ENCODE data around the gene ADAM11. TPM values are rescaled to one million over a fixed set of nuclear protein-coding genes. Genes with fewer than 3 reads are reported as not detected.

The ADAM11 gene
- total and polyA plus RNA-seq, 2 of the 13 experiments (the other 11 are each of a cell fraction or from before 2014, with no cell fraction given): 0.38 to 0.91 TPM

DNA sequence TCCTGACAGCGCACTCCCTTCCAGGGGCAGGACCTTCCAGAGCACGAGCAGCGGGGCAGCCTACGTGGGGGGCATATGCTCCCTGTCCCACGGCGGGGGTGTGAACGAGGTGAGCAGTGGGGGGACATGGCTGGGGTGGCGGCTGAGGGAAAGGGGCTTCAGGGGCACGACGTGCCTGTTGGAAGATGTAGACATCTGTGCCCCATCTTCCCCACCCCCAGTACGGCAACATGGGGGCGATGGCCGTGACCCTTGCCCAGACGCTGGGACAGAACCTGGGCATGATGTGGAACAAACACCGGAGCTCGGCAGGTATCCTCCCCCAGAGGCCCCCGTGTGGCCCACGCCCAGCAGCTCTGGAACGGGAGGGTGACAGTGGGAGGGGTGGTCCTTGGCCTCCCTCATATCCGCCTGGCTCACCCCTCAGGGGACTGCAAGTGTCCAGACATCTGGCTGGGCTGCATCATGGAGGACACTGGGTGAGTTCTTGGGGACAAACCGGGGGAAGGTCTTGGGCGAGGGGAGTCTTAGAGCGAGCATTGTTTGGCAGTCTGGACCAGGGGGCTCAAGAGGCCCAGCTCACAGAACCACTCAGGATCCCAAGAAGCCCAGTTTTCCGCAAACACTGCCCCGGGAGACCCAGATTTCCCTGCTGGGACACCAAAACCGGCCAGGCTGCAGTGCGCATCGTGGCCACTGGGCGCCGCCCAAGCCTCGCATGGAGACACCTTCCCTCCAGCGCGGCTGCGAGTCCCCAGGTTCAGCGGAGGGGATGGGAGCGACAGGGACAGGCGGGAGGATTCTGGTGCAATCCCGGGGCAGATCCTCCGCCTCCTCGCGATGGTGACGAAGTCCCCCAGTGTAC is 15.7 kb downstream of the ADAM11 start (continued):
- TF ChIP-seq, protein P1, sequence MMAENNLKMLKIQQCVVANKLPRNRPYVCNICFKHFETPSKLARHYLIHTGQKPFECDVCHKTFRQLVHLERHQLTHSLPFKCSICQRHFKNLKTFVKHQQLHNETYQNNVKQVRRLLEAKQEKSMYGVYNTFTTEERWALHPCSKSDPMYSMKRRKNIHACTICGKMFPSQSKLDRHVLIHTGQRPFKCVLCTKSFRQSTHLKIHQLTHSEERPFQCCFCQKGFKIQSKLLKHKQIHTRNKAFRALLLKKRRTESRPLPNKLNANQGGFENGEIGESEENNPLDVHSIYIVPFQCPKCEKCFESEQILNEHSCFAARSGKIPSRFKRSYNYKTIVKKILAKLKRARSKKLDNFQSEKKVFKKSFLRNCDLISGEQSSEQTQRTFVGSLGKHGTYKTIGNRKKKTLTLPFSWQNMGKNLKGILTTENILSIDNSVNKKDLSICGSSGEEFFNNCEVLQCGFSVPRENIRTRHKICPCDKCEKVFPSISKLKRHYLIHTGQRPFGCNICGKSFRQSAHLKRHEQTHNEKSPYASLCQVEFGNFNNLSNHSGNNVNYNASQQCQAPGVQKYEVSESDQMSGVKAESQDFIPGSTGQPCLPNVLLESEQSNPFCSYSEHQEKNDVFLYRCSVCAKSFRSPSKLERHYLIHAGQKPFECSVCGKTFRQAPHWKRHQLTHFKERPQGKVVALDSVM (CRISPR knock-in tag; IDR thresholded peaks at IDR 0.05): no peak
- TF ChIP-seq SP4 (CRISPR knock-in tag; IDR thresholded peaks at IDR 0.05) (peak; percentile 61), ARHGAP35 (CRISPR knock-in tag; IDR thresholded peaks at IDR 0.05; ENCODE audit: borderline replicate concordance) (no peak), JUND (CRISPR knock-in tag; IDR thresholded peaks at IDR 0.05) (no peak), SIX4 (CRISPR knock-in tag; IDR thresholded peaks at IDR 0.05) (no peak), DNMT1 (CRISPR knock-in tag; IDR thresholded peaks at IDR 0.05) (peak; percentile 24; the same call in 1 of the 2 replicates), YY1 (IDR thresholded peaks at IDR 0.05; ENCODE audit: insufficient read depth, insufficient replicate concordance, low read depth, low read length) (peak; percentile 45), ZBTB8A (CRISPR knock-in tag; IDR thresholded peaks at IDR 0.05; ENCODE audit: borderline replicate concordance, low read depth) (no peak), SPEN (CRISPR knock-in tag; IDR thresholded peaks at IDR 0.05; ENCODE audit: low read depth) (peak; percentile 2; the same call in 1 of the 2 replicates)
- TF ChIP-seq, protein P2, sequence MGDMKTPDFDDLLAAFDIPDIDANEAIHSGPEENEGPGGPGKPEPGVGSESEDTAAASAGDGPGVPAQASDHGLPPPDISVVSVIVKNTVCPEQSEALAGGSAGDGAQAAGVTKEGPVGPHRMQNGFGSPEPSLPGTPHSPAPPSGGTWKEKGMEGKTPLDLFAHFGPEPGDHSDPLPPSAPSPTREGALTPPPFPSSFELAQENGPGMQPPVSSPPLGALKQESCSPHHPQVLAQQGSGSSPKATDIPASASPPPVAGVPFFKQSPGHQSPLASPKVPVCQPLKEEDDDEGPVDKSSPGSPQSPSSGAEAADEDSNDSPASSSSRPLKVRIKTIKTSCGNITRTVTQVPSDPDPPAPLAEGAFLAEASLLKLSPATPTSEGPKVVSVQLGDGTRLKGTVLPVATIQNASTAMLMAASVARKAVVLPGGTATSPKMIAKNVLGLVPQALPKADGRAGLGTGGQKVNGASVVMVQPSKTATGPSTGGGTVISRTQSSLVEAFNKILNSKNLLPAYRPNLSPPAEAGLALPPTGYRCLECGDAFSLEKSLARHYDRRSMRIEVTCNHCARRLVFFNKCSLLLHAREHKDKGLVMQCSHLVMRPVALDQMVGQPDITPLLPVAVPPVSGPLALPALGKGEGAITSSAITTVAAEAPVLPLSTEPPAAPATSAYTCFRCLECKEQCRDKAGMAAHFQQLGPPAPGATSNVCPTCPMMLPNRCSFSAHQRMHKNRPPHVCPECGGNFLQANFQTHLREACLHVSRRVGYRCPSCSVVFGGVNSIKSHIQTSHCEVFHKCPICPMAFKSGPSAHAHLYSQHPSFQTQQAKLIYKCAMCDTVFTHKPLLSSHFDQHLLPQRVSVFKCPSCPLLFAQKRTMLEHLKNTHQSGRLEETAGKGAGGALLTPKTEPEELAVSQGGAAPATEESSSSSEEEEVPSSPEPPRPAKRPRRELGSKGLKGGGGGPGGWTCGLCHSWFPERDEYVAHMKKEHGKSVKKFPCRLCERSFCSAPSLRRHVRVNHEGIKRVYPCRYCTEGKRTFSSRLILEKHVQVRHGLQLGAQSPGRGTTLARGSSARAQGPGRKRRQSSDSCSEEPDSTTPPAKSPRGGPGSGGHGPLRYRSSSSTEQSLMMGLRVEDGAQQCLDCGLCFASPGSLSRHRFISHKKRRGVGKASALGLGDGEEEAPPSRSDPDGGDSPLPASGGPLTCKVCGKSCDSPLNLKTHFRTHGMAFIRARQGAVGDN (CRISPR knock-in tag; IDR thresholded peaks at IDR 0.05): no peak
- TF ChIP-seq, protein P3, sequence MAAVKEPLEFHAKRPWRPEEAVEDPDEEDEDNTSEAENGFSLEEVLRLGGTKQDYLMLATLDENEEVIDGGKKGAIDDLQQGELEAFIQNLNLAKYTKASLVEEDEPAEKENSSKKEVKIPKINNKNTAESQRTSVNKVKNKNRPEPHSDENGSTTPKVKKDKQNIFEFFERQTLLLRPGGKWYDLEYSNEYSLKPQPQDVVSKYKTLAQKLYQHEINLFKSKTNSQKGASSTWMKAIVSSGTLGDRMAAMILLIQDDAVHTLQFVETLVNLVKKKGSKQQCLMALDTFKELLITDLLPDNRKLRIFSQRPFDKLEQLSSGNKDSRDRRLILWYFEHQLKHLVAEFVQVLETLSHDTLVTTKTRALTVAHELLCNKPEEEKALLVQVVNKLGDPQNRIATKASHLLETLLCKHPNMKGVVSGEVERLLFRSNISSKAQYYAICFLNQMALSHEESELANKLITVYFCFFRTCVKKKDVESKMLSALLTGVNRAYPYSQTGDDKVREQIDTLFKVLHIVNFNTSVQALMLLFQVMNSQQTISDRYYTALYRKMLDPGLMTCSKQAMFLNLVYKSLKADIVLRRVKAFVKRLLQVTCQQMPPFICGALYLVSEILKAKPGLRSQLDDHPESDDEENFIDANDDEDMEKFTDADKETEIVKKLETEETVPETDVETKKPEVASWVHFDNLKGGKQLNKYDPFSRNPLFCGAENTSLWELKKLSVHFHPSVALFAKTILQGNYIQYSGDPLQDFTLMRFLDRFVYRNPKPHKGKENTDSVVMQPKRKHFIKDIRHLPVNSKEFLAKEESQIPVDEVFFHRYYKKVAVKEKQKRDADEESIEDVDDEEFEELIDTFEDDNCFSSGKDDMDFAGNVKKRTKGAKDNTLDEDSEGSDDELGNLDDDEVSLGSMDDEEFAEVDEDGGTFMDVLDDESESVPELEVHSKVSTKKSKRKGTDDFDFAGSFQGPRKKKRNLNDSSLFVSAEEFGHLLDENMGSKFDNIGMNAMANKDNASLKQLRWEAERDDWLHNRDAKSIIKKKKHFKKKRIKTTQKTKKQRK (IDR thresholded peaks at IDR 0.05; ENCODE audit: low read length): no peak
- TF ChIP-seq, protein P4, sequence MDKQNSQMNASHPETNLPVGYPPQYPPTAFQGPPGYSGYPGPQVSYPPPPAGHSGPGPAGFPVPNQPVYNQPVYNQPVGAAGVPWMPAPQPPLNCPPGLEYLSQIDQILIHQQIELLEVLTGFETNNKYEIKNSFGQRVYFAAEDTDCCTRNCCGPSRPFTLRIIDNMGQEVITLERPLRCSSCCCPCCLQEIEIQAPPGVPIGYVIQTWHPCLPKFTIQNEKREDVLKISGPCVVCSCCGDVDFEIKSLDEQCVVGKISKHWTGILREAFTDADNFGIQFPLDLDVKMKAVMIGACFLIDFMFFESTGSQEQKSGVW (CRISPR knock-in tag; IDR thresholded peaks at IDR 0.05; ENCODE audit: borderline replicate concordance): no peak
- TF ChIP-seq, protein P5, sequence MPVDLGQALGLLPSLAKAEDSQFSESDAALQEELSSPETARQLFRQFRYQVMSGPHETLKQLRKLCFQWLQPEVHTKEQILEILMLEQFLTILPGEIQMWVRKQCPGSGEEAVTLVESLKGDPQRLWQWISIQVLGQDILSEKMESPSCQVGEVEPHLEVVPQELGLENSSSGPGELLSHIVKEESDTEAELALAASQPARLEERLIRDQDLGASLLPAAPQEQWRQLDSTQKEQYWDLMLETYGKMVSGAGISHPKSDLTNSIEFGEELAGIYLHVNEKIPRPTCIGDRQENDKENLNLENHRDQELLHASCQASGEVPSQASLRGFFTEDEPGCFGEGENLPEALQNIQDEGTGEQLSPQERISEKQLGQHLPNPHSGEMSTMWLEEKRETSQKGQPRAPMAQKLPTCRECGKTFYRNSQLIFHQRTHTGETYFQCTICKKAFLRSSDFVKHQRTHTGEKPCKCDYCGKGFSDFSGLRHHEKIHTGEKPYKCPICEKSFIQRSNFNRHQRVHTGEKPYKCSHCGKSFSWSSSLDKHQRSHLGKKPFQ (CRISPR knock-in tag; IDR thresholded peaks at IDR 0.05; ENCODE audit: insufficient replicate concordance): no peak
- TF ChIP-seq, protein P6, sequence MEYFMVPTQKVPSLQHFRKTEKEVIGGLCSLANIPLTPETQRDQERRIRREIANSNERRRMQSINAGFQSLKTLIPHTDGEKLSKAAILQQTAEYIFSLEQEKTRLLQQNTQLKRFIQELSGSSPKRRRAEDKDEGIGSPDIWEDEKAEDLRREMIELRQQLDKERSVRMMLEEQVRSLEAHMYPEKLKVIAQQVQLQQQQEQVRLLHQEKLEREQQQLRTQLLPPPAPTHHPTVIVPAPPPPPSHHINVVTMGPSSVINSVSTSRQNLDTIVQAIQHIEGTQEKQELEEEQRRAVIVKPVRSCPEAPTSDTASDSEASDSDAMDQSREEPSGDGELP (IDR thresholded peaks at IDR 0.05; ENCODE audit: borderline replicate concordance, low read depth): no peak
